ENCODE measurements around the gene NKAIN2.

Gene NKAIN2

GRCh38 chr6:124795643-124796463 lies 992.2 kb downstream of the NKAIN2 start:
- peak; percentile 49 for DNase-seq

GRCh38 chr6:124796464-124796970 lies 992.9 kb downstream of the NKAIN2 start:
- no peak for DNase-seq

GRCh38 chr6:124797224-124797623 lies 993.6 kb downstream of the NKAIN2 start:
- no peak for DNase-seq

DNA sequence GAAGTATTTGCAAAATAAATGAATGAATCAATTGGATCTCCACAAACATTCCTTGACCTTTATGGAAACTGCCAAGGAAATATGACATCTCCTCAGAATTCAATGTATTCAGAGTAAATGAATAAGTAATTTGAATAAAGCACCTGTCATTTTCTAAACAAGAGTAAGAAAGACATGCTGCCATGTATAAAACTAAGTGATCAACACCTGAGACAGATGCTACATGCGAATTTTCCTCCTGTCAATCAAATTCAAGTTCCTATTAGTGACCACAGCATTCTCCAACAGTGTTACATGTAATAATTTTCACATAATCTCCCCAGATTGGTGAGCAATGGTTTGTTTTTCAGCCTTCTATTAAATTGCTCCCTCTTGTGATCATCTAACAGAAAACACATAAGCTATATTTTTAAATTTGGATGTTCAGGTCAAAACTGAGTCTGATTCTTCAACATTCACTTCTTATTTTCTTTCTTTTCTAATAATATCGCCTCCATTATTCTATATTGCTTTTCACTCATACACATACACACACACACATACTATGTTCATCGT lies 995.4 kb downstream of the NKAIN2 start:
- peak; percentile 7 for DNase-seq

GRCh38 chr6:124799638-124800037 lies 996.0 kb downstream of the NKAIN2 start:
- no peak for DNase-seq

DNA sequence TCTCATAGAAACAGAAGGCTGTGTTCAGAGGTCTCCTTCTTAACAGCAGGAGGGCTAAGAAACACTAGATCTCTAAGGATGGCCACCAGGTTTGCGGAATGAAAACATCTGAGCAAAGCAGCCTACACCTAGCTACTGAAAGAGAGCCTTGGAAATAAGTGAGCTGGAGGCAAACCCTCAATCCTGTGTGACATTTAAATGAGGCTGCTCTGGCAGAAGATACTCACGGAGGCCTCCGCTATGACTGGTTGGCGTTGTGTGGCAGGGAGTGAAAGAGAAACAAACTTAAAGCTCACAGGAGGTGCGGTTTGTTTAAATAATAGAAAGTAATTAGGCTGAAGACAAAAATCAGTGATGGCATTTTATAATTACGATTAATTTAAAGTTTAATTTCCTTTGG lies 996.6 kb downstream of the NKAIN2 start:
- no peak for DNase-seq

DNA sequence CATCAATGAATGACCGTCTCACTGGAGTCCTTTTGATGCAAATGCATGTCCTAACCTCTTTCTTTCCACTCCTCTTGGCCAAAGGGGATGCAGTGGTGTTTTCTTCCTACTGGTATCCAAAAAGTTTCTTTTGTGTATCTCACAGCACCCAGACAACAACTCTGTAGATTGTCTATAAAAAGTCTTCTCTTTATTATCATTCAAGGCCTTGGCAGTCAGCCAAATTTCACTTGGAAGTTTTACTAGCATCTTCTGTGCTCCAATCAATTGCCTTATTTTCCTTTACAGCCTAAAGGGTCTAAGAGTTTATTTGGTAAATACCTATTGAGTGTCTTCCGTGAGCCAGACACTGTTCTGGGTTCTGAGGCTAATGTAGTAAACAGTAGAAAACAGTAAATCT lies 1008.4 kb downstream of the NKAIN2 start:
- DNase-seq: peak; percentile 6

DNA sequence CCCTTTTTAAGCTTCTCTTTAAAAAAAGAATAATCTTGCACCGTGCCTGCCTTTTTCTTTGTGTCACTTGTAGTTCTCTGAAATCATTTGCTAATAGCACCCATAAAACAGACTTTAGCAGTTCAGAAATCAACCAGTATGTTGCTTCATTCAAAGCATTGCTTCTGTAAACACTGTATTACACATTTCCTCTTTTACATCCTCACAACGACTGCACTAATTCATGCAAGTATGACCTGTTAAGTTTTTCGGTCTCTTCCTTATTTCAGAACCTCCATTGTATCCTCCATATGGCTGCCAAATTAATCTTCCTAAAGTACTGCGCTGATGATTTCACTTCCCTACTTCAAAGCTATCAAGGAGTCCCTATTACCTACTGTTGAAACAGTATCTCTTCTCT lies 1015.7 kb downstream of the NKAIN2 start:
- peak; percentile 29 for DNase-seq

DNA sequence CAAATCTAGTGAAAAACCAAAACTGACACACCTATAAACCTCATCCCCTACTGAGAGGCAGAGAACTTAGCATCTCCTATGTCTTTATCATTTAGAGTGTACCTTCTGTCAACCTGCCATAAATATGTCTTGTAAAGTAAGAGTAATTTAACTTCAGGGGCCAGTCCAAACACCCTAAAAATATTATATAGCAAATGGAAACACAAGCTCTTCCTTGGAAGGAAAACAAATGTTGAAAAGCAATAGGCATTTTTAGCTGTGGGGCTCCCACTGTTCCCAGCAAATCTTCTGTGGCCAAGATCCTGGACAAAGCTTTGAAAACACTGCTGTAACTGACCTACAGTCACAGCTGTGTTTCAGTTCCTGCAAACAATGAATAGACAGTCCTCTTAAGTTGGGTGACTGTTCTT lies 1018.5 kb downstream of the NKAIN2 start:
- no peak for DNase-seq

GRCh38 chr6:124822721-124823120 lies 1019.1 kb downstream of the NKAIN2 start:
- no peak for DNase-seq

GRCh38 chr6:124823240-124824111 lies 1019.8 kb downstream of the NKAIN2 start:
- no peak for DNase-seq

- no peak for DNase-seq
Measured at GRCh38 chr6:124825564-124825963, 1021.9 kb downstream of the NKAIN2 start.

DNA sequence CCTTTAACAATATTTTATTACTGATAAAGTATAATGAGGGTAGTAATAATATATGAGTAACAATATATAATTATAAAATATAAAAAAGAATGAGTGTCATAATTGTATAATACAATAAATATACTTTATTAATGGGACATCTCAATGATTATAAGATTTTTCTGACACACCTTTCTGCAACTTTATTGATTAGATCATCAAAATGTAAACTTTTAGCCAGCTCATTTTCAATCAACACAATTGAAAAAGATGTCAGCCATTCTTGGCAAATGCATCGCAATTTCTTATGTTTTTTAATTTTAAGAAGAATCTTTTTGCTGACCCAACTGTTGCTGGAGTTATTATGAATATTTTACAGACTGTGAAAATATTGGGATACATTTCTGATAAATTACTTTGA lies 1026.2 kb downstream of the NKAIN2 start:
- DNase-seq: no peak

DNA sequence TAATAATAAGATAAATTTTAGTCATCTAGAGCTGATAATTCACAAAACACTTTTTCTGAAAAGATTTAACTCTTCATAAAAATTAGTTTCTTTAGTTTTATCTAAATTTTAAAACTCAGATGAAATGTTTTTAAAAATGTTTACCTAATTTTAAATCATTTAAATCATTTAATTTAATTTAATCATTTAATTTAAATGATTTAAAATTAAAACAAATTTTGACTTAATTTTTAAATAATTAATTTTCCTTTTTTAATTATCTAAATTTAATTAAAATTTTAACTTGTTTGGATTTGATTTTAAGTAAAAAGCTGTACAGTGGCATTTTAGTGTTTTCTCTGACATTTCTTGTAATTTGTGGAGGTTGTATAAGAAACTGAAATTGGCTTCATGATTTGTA lies 1026.8 kb downstream of the NKAIN2 start:
- no peak for DNase-seq

DNA sequence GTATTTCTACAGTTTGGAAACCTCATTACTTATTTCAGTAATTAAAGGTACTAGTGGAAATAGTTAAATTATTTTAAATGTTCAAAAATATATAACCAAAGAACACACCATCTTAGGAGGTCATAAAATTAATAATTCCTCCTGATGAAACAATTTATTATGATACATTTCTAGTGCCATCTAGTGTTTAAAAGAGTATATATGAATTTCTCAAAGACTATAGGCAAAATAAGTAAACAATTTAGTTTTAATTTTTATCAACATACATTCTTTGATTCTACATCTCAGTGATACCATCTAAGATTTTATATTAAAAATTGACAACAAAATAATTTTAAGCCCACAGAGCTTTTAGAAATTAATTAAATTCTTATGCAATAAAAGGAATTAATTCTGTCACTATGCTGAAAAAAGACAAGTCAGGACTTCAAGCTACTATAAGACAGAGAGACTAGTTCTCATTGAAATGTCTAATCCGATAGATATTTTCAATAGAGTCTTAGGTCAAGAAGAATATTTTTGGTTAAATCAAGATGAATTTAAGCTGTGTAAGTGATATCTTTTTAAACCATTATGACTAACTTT lies 1050.8 kb downstream of the NKAIN2 start:
- peak; percentile 46 for DNase-seq

DNA sequence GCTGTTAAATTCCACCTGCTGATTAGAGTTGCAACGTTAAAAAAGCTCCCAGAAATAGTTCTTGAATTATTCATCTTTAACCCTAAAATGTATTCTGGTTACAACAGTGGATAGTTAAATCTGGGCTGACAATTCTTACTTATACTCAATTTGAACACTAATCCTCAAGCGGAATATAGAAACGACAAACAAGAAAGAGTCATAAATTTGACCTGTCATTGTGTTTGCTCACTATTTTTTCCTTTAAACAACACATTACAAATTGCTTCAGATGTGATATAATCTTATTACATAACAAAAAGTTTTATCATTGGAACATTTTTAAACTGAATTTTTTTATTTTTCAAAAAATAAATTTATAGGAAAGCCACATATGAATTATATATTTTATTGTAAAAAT lies 1054.1 kb downstream of the NKAIN2 start:
- no peak for DNase-seq

GRCh38 chr6:124858564-124858963 lies 1054.9 kb downstream of the NKAIN2 start:
- no peak for DNase-seq

DNA sequence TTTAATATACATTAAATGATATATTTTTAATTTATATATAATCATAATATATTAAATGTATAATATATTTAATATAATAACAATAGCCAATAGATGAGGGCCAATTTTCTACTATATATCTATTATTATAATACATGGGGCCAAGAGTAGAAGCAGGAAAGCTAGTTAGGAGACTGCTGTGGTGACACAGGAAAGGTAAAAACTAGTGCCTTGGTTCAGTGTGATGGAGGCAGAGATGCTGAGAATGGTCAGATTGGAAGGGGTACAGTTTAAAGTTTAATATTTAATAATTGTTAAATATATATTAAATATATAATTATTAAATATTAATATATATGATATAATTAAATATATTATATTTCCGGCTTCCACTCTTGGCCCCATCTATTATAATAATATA lies 1055.7 kb downstream of the NKAIN2 start:
- no peak for DNase-seq

DNA sequence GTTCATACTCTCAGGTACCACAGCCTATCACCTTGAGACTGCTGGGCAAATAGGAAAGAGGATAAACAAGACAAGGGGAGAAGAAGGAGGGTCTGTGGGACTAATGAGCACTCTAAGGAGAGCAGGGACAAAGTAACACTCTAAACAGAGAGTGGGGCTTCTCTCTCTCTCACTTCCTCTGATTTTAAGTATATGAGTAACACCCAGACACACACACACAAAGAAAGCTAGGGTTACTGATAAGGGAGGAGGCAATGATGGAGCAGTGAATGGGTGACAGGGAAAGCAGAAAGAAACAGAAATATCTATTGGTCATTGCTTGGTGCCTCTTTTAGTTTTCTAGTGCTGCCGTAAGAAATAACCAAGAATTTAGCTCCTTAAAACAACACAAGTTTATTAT lies 1062.4 kb downstream of the NKAIN2 start:
- DNase-seq: no peak

DNA sequence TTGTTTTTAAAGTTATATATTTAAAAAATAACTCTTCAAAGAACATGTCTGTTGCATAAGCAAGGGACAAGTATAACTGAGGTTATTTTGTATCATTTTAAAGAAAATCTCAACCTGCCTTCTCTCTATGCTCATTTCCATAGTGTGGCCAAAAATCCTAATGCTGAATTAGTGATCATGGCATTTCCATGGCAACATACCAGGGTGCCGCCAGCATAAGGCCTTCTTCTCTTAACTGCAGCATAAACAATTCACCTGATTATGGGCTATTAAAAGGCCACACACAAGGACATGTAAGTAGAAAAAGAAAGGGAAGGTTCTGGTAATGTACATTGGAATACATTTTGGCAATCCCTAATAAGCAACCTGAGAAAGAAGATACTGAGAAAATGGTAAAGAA lies 1063.5 kb downstream of the NKAIN2 start:
- DNase-seq: no peak

- no peak for DNase-seq
Measured at GRCh38 chr6:124868481-124868880, 1064.8 kb downstream of the NKAIN2 start.

GRCh38 chr6:124869416-124869815 lies 1065.8 kb downstream of the NKAIN2 start:
- no peak for DNase-seq
